Measurements from ENCODE around the gene PEPD.

DNA sequence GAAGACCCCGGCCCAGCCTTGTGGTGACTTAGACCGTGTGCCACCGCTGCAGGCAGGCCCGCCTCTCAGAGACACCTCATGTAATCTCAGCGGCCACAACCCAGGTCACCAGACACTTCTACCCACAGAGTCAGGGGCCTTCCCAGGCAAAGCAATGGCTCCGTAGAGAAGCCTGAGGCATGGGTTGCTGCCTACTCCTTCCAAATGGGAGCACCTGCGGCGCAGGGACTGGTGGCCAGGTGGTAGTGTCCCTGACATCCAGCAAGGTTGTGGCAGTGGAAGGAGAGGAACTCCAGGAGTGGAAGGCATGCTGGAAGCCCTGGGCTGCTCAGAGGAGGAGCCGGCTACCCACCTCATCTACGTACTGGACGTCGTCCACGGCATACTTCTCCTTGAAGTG, 21.0 kb downstream of the PEPD start:
- TF ChIP-seq, protein P1, sequence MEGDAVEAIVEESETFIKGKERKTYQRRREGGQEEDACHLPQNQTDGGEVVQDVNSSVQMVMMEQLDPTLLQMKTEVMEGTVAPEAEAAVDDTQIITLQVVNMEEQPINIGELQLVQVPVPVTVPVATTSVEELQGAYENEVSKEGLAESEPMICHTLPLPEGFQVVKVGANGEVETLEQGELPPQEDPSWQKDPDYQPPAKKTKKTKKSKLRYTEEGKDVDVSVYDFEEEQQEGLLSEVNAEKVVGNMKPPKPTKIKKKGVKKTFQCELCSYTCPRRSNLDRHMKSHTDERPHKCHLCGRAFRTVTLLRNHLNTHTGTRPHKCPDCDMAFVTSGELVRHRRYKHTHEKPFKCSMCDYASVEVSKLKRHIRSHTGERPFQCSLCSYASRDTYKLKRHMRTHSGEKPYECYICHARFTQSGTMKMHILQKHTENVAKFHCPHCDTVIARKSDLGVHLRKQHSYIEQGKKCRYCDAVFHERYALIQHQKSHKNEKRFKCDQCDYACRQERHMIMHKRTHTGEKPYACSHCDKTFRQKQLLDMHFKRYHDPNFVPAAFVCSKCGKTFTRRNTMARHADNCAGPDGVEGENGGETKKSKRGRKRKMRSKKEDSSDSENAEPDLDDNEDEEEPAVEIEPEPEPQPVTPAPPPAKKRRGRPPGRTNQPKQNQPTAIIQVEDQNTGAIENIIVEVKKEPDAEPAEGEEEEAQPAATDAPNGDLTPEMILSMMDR (IDR thresholded peaks at IDR 0.05; ENCODE audit: low read length): no peak
- no peak for TF ChIP-seq EZH2 (optimal IDR thresholded peaks at IDR 0.05; ENCODE audit: low read depth, low read length)
